GM12878 (cell line): ENCODE data around the gene RPL36. TPM values are rescaled to one million over a fixed set of nuclear protein-coding genes. Genes with fewer than 3 reads are reported as not detected.

Experiments
- CTCF ChIP-seq, 3 experiments: IDR thresholded peaks in 2 of 3; conservative IDR thresholded peaks in 1 of 3; 2 replicates each; pipeline ENCODE4 v1.5.1; 2011; ENCODE audit warnings: low read depth in 3 of 3, low read length in 3 of 3, mild to moderate bottlenecking in 3 of 3, control low read depth in 2 of 3, moderate library complexity in 2 of 3, inconsistent platforms in 1 of 3, mixed read lengths in 1 of 3; ENCODE audit not compliant: control insufficient read depth in 2 of 3, insufficient read depth in 1 of 3; ENCODE audit errors: extremely low read depth in 1 of 3
- E2F4 ChIP-seq: IDR thresholded peaks from 2 replicates; pipeline ENCODE4 v1.6.1; 2012; ENCODE audit warnings: low read depth, low read length, improper control_type of control experiment
- EZH2 ChIP-seq: IDR thresholded peaks from 2 replicates; pipeline ENCODE4 v1.6.1; 2012; ENCODE audit warnings: low read depth, mild to moderate bottlenecking, control low read depth, inconsistent platforms, low read length, borderline replicate concordance; ENCODE audit not compliant: control insufficient read depth
- FOS ChIP-seq: IDR thresholded peaks from 3 replicates; pipeline ENCODE4 v1.6.1; 2011; ENCODE audit warnings: borderline replicate concordance; ENCODE audit not compliant: insufficient read length; ENCODE audit errors: extremely low read depth
- KLF5 ChIP-seq: fragments of 450-650 bp; IDR thresholded peaks from 2 replicates; pipeline ENCODE4 v1.6.1; 2014; ENCODE audit warnings: mild to moderate bottlenecking; ENCODE audit not compliant: partially characterized antibody
- MEF2A ChIP-seq: IDR thresholded peaks from 2 replicates; pipeline ENCODE4 v1.6.1; 2011; ENCODE audit warnings: low read depth, mild to moderate bottlenecking, low read length, moderate library complexity; ENCODE audit not compliant: insufficient read depth
- MTA3 ChIP-seq: IDR thresholded peaks from 2 replicates; pipeline ENCODE4 v1.6.1; 2012; ENCODE audit warnings: low read length, inconsistent platforms, borderline replicate concordance
- NBN ChIP-seq: fragments of 450-650 bp; IDR thresholded peaks from 2 replicates; pipeline ENCODE4 v1.6.1; 2016
- NKRF ChIP-seq: fragments of 450-650 bp; conservative IDR thresholded peaks from 2 replicates; pipeline ENCODE4 v1.6.1; 2017; ENCODE audit warnings: mild to moderate bottlenecking, moderate library complexity
- SMARCA5 ChIP-seq: fragments of 450-650 bp; IDR thresholded peaks from 2 replicates; pipeline ENCODE4 v1.6.1; 2017; ENCODE audit warnings: mild to moderate bottlenecking
- TAF1 ChIP-seq: IDR thresholded peaks from 2 replicates; pipeline ENCODE4 v1.6.1; 2011; ENCODE audit warnings: mild to moderate bottlenecking, low read depth, low read length, borderline replicate concordance
- TCF12 ChIP-seq: IDR thresholded peaks from 2 replicates; pipeline ENCODE4 v1.6.1; 2011; ENCODE audit warnings: low read depth, mild to moderate bottlenecking, low read length
- ZBTB11 ChIP-seq: fragments of 450-650 bp; formaldehyde crosslinking; IDR thresholded peaks from 2 replicates; pipeline ENCODE4 v1.5.0; 2022; ENCODE audit warnings: mild to moderate bottlenecking, missing genetic modification characterization
- polyA plus RNA-seq, 11 experiments: library from polyadenylated mRNA; depleted of rRNA in 4 of 11; unstranded in 6 of 11; stranded (reverse) in 5 of 11; fragments of >200 nt; fragmentation: Nextera tagmentation in 4 of 11; fragmentation: Illumina TruSeq in 1 of 11; extraction: Ambion mirVana in 4 of 11; extraction: Trizol in 1 of 11; gene quantifications; 1 replicate in 1 of 11; 2 replicates in 10 of 11; pipeline versions ENCODE4 v1.2.1 to v1.2.3, GENCODE V29; 2011 to 2016; ENCODE audit warnings: inconsistent platforms in 2 of 11, missing spikeins in 2 of 11, low read depth in 1 of 11
- total RNA-seq, 4 experiments: library from RNA; depleted of rRNA in 3 of 4; stranded (reverse); fragments of >200 nt in 3 of 4; fragmentation: Illumina TruSeq in 1 of 4; extraction: Trizol in 1 of 4; gene quantifications; 2 replicates each; pipeline versions ENCODE4 v1.2.1 to v1.2.3, GENCODE V29; 2013 to 2021
- TF ChIP-seq, protein P1 (sequence below): IDR thresholded peaks from 2 replicates; pipeline ENCODE4 v1.6.1; 2012; ENCODE audit warnings: mild to moderate bottlenecking, low read depth, low read length
- TF ChIP-seq, protein P2 (sequence below): IDR thresholded peaks from 2 replicates; pipeline ENCODE4 v1.6.1; 2011; ENCODE audit warnings: low read depth, mild to moderate bottlenecking, low read length, moderate library complexity, borderline replicate concordance; ENCODE audit errors: extremely low read depth

RPL36 gene
- total and polyA plus RNA-seq, 10 of the 15 experiments (the other 5 are each of a cell fraction or from before 2014, with no cell fraction given), result 374 to 4,942 (median 2,053) TPM

- TF ChIP-seq, protein P1, sequence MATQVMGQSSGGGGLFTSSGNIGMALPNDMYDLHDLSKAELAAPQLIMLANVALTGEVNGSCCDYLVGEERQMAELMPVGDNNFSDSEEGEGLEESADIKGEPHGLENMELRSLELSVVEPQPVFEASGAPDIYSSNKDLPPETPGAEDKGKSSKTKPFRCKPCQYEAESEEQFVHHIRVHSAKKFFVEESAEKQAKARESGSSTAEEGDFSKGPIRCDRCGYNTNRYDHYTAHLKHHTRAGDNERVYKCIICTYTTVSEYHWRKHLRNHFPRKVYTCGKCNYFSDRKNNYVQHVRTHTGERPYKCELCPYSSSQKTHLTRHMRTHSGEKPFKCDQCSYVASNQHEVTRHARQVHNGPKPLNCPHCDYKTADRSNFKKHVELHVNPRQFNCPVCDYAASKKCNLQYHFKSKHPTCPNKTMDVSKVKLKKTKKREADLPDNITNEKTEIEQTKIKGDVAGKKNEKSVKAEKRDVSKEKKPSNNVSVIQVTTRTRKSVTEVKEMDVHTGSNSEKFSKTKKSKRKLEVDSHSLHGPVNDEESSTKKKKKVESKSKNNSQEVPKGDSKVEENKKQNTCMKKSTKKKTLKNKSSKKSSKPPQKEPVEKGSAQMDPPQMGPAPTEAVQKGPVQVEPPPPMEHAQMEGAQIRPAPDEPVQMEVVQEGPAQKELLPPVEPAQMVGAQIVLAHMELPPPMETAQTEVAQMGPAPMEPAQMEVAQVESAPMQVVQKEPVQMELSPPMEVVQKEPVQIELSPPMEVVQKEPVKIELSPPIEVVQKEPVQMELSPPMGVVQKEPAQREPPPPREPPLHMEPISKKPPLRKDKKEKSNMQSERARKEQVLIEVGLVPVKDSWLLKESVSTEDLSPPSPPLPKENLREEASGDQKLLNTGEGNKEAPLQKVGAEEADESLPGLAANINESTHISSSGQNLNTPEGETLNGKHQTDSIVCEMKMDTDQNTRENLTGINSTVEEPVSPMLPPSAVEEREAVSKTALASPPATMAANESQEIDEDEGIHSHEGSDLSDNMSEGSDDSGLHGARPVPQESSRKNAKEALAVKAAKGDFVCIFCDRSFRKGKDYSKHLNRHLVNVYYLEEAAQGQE, result no peak
- TF ChIP-seq, protein P2, sequence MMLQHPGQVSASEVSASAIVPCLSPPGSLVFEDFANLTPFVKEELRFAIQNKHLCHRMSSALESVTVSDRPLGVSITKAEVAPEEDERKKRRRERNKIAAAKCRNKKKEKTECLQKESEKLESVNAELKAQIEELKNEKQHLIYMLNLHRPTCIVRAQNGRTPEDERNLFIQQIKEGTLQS, result peak; percentile 93
- TF ChIP-seq EZH2 (no peak), E2F4 (peak; percentile 75), MTA3 (no peak; the same call in 1 of the 2 replicates), FOS (no peak), CTCF (IDR thresholded peaks at IDR 0.05 in 2 of 3, conservative IDR thresholded peaks at IDR 0.05 in 1 of 3; ENCODE audit: control insufficient read depth in 2 of 3, extremely low read depth in 1 of 3, insufficient read depth in 1 of 3, low read depth in 3 of 3, low read length in 3 of 3) (peak; percentile 96 to 99 (median 97)), NKRF (peak; percentile 82; the same call in 1 of the 2 replicates), KLF5 (peak; percentile 25), SMARCA5 (peak; percentile 91), MEF2A (no peak), TAF1 (peak; percentile 86), NBN (peak; percentile 46; the same call in 1 of the 2 replicates), TCF12 (0 out of 2 replicates have a peak, but pooled peaks have one; percentile 60), ZBTB11 (no peak)
Observed at GRCh38 chr19:5719961-5720790, 30.1 kb downstream of the RPL36 start, which contains the start of the genes CATSPERD and LONP1 (continued).
